BLaER1 treated with 17β-estradiol and CSF1 and Interleukin-3, amounts not matched to agents 10 nM and 100 nM (cell line): Measurements from ENCODE around the gene CATSPER4.

Experiments used
- H3K27ac ChIP-seq, 11 experiments: shearing (Covaris generic); formaldehyde crosslinking; 2 replicates each; pipeline ENCODE4 v1.8.1; 2022
- H3K27me3 ChIP-seq, 11 experiments: shearing (Covaris generic); formaldehyde crosslinking; 2 replicates each; pipeline ENCODE4 v1.8.1; 2022
- H3K36me3 ChIP-seq, 11 experiments: shearing (Covaris generic); formaldehyde crosslinking; 2 replicates each; pipeline ENCODE4 v1.8.1; 2022
- H3K4me1 ChIP-seq, 10 experiments: shearing (Covaris generic); formaldehyde crosslinking; 2 replicates each; pipeline ENCODE4 v1.8.1; 2022
- H3K4me2 ChIP-seq, 11 experiments: shearing (Covaris generic); formaldehyde crosslinking; 2 replicates each; pipeline ENCODE4 v1.8.1; 2022
- H3K4me3 ChIP-seq, 10 experiments: shearing (Covaris generic); formaldehyde crosslinking; 2 replicates each; pipeline ENCODE4 v1.8.1; 2022
- H3K9ac ChIP-seq, 11 experiments: shearing (Covaris generic); formaldehyde crosslinking; 2 replicates each; pipeline ENCODE4 v1.8.1; 2022
- H3K9me3 ChIP-seq, 11 experiments: shearing (Covaris generic); formaldehyde crosslinking; replicated peaks in 1 of 11; 2 replicates each; pipeline ENCODE4 v1.8.1; 2022
- H4K20me1 ChIP-seq, 11 experiments: shearing (Covaris generic); formaldehyde crosslinking; 2 replicates each; pipeline ENCODE4 v1.8.1; 2022
- Cebpa-rat ChIP-seq, 11 experiments: shearing (Covaris generic); IDR thresholded peaks; 2 replicates each; pipeline ENCODE4 v1.8.1; 2022

Gene CATSPER4

GRCh38 chr1:26239936-26240335 lies 49.5 kb downstream of the CATSPER4 start:
- peaks cover 0 to 59% (median 24%) of the 10 kb centered on the region in 11 experiments; a peak in 11 of 22 replicates for H4K20me1 ChIP-seq
- peaks cover 21 to 85% (median 61%) of the 10 kb centered on the region in 11 experiments for H3K36me3 ChIP-seq
- peaks cover 19 to 33% (median 30%) of the 10 kb centered on the region in 10 experiments for H3K4me1 ChIP-seq
- no peak overlapping the region for H3K4me3 ChIP-seq
- no peaks in the 10 kb centered on the region for H3K9me3 ChIP-seq
- no peak overlapping the region for H3K9ac ChIP-seq
- no peak for TF ChIP-seq Cebpa-rat (IDR thresholded peaks at IDR 0.05)
- H3K27ac ChIP-seq: no peak overlapping the region
- no peak overlapping the region for H3K4me2 ChIP-seq
- no peaks in the 10 kb centered on the region for H3K27me3 ChIP-seq
